MCF 10A (cell line): ENCODE data around the gene ATP2A3. TPM values are rescaled to one million over a fixed set of nuclear protein-coding genes. Genes with fewer than 3 reads are reported as not detected.

ENCODE experiments used
- BruUV-seq: library from RNA; stranded (reverse); fragments of 400-500 nt; replicated peaks from 2 replicates; lab custom pipeline; 2021; lab: Mats Ljungman, UMichigan
- CTCF ChIA-PET: fragments of 300-600 bp; sonication (Branson Sonifier 250); formaldehyde crosslinking; extraction: SDS; loops from one replicate; lab custom pipeline; 2021; ENCODE audit warnings: antibody characterized with exemption, inconsistent platforms; lab: Yijun Ruan, JAX
- POLR2A ChIA-PET: fragments of 300-600, 350-650 bp; sonication (Branson Sonifier 250); formaldehyde crosslinking; extraction: SDS; loops from one replicate; lab custom pipeline; 2020; ENCODE audit warnings: antibody characterized with exemption, inconsistent platforms; lab: Yijun Ruan, JAX
- DNase-seq: peaks from one replicate; pipeline ENCODE4 v3.0.0-alpha.2; 2018; ENCODE audit not compliant: unreplicated experiment
- H3K27ac Mint-ChIP-seq: one replicate; pipeline ENCODE4 v1.8.0; 2022; ENCODE audit warnings: mild to moderate bottlenecking, low read depth, mixed read lengths; ENCODE audit not compliant: unreplicated experiment
- H3K27me3 Mint-ChIP-seq: one replicate; pipeline ENCODE4 v1.8.0; 2022; ENCODE audit warnings: mixed read lengths; ENCODE audit not compliant: insufficient read depth, unreplicated experiment
- H3K36me3 Mint-ChIP-seq: one replicate; pipeline ENCODE4 v1.8.0; 2022; ENCODE audit warnings: mild to moderate bottlenecking, moderate library complexity, mixed read lengths; ENCODE audit not compliant: insufficient read depth, unreplicated experiment
- H3K4me1 Mint-ChIP-seq: one replicate; pipeline ENCODE4 v1.8.0; 2022; ENCODE audit warnings: mixed read lengths; ENCODE audit not compliant: insufficient read depth, unreplicated experiment
- H3K4me3 Mint-ChIP-seq: one replicate; pipeline ENCODE4 v1.8.0; 2022; ENCODE audit warnings: mild to moderate bottlenecking, moderate library complexity, mixed read lengths; ENCODE audit not compliant: unreplicated experiment
- H3K9me3 Mint-ChIP-seq: one replicate; pipeline ENCODE4 v1.8.0; 2022; ENCODE audit warnings: mixed read lengths; ENCODE audit not compliant: unreplicated experiment
- CTCF ChIP-seq: fragments of 200-600 bp; IDR thresholded peaks from one replicate; pipeline ENCODE4 v1.8.0; 2022; ENCODE audit warnings: antibody characterized with exemption, mild to moderate bottlenecking; ENCODE audit not compliant: unreplicated experiment
- intact Hi-C: fragments of 100-400 bp; cut with micrococcal nuclease; formaldehyde crosslinking; loops from 2 replicates; pipeline ENCODE4 v1.14.1; 2022
- total RNA-seq: library from RNA; stranded (reverse); gene quantifications from 2 replicates; pipeline ENCODE4 v1.2.3, GENCODE V29; 2022

Gene ATP2A3
- total RNA-seq, 1 experiment from 2014 or later, result not detected

DNA sequence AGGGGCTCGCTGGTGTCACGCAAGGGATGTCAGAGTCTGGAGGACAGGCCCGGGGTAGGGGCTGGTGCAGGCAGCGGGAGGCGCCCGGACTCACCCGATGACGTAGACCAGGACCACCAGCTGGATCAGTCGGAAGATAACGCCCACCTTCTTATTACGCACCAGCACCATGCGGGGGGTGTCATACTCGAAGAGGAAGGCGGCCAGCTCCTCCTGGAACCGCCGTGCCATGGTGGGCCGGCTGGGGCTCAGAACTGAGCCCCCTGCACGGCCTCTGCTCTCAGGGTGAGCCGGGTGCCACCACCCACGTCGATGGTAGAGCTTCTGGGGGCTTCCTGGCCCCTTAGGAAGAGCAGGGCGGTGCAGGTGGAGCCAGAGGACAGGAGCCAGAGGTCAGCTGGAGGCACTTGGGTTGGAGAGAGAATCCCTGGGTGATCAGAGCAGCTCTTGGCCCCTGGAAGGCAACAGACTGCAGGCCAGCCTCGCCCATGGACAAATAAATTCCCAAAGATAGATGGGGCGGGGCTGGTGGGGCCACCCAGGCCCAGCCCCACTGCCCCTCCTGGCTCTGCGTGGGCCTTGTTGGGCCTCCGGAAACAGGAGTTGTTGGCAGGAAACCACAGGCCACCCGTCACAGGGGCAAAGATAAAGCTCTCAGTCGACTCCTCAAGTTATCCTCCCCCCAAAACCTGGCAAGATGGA, 48.1 kb downstream of the ATP2A3 start, which contains the start of gene P2RX1:
P2RX1 (minus strand) TSS at position 471 of the 702 bp plus-strand sequence; CDS start at position 231, 240 bp downstream.
- ChIA-PET POLR2A (no interaction called here), CTCF (interaction anchor here (0.6 to 1.3 kb wide), 5 partner anchors 20 to 157 kb away, joined by 3 to 4 read pairs (median 3); partner anchors contain the start of gene NCBP3)
- BruUV-seq, result no TSS peak
- TF ChIP-seq CTCF, result no peak
- H3K9me3 Mint-ChIP-seq, result no peaks in the 10 kb centered on the region
- intact Hi-C loops, result no loop called here
- H3K36me3 Mint-ChIP-seq, result no peaks in the 10 kb centered on the region
- no peaks in the 10 kb centered on the region for H3K4me1 Mint-ChIP-seq
- H3K4me3 Mint-ChIP-seq, result no peak within 1 kb of the TSS
- H3K27ac Mint-ChIP-seq, result no peak within 1 kb of the TSS
- H3K27me3 Mint-ChIP-seq, result no peaks in the 10 kb centered on the region
- DNase-seq, result no peak

GRCh38 chr17:3915581-3915994, 48.6 kb downstream of the ATP2A3 start:
- TF ChIP-seq CTCF, result no peak
- Mint-ChIP-seq H3K4me3 (no peak overlapping the region), H3K4me1 (no peaks in the 10 kb centered on the region), H3K36me3 (no peaks in the 10 kb centered on the region), H3K27ac (no peak overlapping the region), H3K27me3 (no peaks in the 10 kb centered on the region), H3K9me3 (no peaks in the 10 kb centered on the region)
- CTCF ChIA-PET, result interaction anchor here (0.6 to 2.8 kb wide), 4 partner anchors 21 to 110 kb away, joined by 3 to 17 read pairs (median 4); partner anchors contain the start of gene NCBP3
- no TSS peak for BruUV-seq
- POLR2A ChIA-PET, result no interaction called here
- intact Hi-C loops, result no loop called here
- no peak for DNase-seq

- H3K36me3 Mint-ChIP-seq, result no peaks in the 10 kb centered on the region
- BruUV-seq, result no TSS peak
These were observed 49.9 kb downstream of the ATP2A3 start for GRCh38 chr17:3914312-3914670.

More at GRCh38 chr17:3914312-3914670, 49.9 kb downstream of the ATP2A3 start:
- ChIA-PET POLR2A (no interaction called here), CTCF (interaction anchor here (0.5 to 2.8 kb wide), 44 partner anchors 9 to 1414 kb away, joined by 3 to 29 read pairs (median 4); partner anchors contain the start of genes CAMKK1 and NCBP3)
- TF ChIP-seq CTCF, result no peak
- H3K9me3 Mint-ChIP-seq, result no peaks in the 10 kb centered on the region
- no peak overlapping the region for H3K4me3 Mint-ChIP-seq
- no peaks in the 10 kb centered on the region for H3K4me1 Mint-ChIP-seq
- H3K27me3 Mint-ChIP-seq, result no peaks in the 10 kb centered on the region
- no peak for DNase-seq
- H3K27ac Mint-ChIP-seq, result no peak overlapping the region
- intact Hi-C loops, result loop anchor here (1.0 kb wide), 1 partner anchor 161 kb away; no protein-coding TSS in a partner anchor
